Measurements from ENCODE around the gene SMG5. TPM values are rescaled to one million over a fixed set of nuclear protein-coding genes. Genes with fewer than 3 reads are reported as not detected.

The SMG5 gene
- total RNA-seq, 1 experiment from 2014 or later: 126 TPM

GRCh38 chr1:156233426-156234127, 49.0 kb downstream of the SMG5 start:
- Histone ChIP-seq H3K9me2 (replicated peaks; ENCODE audit: low read length) (no peaks in the 10 kb centered on the region), H3K4me1 (ENCODE audit: insufficient read depth, low read length) (0 out of 2 replicates have a peak, but pooled peaks cover 4% of the 10 kb centered on the region), H3K27me3 (ENCODE audit: low read length) (no peaks in the 10 kb centered on the region), H2AFZ (ENCODE audit: low read length) (no peak overlapping the region), H3K4me3 (ENCODE audit: low read length) (no peak overlapping the region), H3K9me3 (ENCODE audit: low read length) (no peaks in the 10 kb centered on the region), H4K20me1 (ENCODE audit: low read length) (no peaks in the 10 kb centered on the region), H3K79me2 (ENCODE audit: low read length) (no peaks in the 10 kb centered on the region), H3F3A (ENCODE audit: low read length, unreplicated experiment) (no peaks in the 10 kb centered on the region), H3K4me2 (ENCODE audit: low read length) (no peak overlapping the region), H3K9ac (ENCODE audit: low read length) (no peak overlapping the region), H3K36me3 (ENCODE audit: low read depth, low read length) (peaks cover 17% of the 10 kb centered on the region), H3K27ac (ENCODE audit: low read length) (no peak overlapping the region)
- BruUV-seq (replicated peaks): no TSS peak
- DNase-seq: peak; percentile 45
- TF ChIP-seq EZH2phosphoT487 (IDR thresholded peaks at IDR 0.05; ENCODE audit: borderline replicate concordance, low read length) (no peak), EZH2 (IDR thresholded peaks at IDR 0.05; ENCODE audit: low read length, unreplicated experiment) (no peak)
- TF ChIP-seq, protein P1, sequence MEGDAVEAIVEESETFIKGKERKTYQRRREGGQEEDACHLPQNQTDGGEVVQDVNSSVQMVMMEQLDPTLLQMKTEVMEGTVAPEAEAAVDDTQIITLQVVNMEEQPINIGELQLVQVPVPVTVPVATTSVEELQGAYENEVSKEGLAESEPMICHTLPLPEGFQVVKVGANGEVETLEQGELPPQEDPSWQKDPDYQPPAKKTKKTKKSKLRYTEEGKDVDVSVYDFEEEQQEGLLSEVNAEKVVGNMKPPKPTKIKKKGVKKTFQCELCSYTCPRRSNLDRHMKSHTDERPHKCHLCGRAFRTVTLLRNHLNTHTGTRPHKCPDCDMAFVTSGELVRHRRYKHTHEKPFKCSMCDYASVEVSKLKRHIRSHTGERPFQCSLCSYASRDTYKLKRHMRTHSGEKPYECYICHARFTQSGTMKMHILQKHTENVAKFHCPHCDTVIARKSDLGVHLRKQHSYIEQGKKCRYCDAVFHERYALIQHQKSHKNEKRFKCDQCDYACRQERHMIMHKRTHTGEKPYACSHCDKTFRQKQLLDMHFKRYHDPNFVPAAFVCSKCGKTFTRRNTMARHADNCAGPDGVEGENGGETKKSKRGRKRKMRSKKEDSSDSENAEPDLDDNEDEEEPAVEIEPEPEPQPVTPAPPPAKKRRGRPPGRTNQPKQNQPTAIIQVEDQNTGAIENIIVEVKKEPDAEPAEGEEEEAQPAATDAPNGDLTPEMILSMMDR (conservative IDR thresholded peaks at IDR 0.05; ENCODE audit: low read depth, low read length): no peak
- CTCF ChIA-PET: interaction anchor here (0.5 to 0.6 kb wide), 2 partner anchors 128 to 142 kb away, joined by 3 read pairs; no protein-coding TSS in a partner anchor
- no peak for ATAC-seq
- POLR2A ChIA-PET (ENCODE audit: unreplicated experiment): no interaction called here
- intact Hi-C loops (cut with micrococcal nuclease): no loop called here

DNA sequence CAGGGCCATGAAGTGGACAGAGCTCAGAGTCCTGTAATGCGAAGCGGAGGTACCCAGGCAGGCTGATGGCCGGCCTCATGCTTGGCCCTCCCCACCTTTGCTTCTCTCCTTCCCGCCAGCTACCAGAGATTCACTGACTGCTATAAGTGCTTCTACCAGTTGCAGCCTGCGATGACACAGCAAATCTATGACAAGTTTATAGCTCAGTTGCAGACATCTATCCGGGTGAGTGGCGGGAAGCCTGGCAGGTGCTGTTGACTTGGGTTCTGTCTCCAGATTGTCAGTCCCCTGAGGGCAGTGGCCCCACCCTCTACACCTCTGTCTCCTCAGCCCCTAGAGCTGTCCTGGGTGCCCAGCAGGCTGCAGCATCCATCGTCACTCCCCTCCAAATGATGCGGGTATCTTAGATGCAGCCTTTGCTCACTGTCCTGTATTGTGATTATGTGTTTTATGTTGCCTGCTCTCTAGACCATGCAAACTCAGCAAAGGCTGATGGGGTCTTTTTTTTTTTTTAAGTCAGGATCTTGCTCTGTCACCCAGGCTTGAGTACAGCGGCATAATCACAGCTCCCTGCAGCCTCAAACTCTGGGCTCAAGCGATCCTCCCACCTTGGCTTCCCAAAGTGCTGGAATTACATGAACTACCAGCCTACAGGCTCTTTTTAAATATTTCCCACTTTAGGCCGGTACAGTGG, 50.3 kb downstream of the SMG5 start:
- CTCF ChIA-PET: interaction anchor here (0.5 to 0.9 kb wide), 3 partner anchors 87 to 568 kb away, joined by 3 to 4 read pairs (median 3); no protein-coding TSS in a partner anchor
- H4K20me1 ChIP-seq (ENCODE audit: low read length): no peaks in the 10 kb centered on the region

More for the DNA sequence above, 50.3 kb downstream of the SMG5 start:
- intact Hi-C loops (cut with micrococcal nuclease): no loop called here
- BruUV-seq (replicated peaks): no TSS peak
- Histone ChIP-seq H3F3A (ENCODE audit: low read length, unreplicated experiment) (no peaks in the 10 kb centered on the region), H3K9me3 (ENCODE audit: low read length) (no peaks in the 10 kb centered on the region), H3K4me1 (ENCODE audit: insufficient read depth, low read length) (0 out of 2 replicates have a peak, but pooled peaks cover 4% of the 10 kb centered on the region), H3K79me2 (ENCODE audit: low read length) (no peaks in the 10 kb centered on the region), H2AFZ (ENCODE audit: low read length) (no peak overlapping the region), H3K27me3 (ENCODE audit: low read length) (no peaks in the 10 kb centered on the region), H3K36me3 (ENCODE audit: low read depth, low read length) (peaks cover 13% of the 10 kb centered on the region; the same call in 1 of the 2 replicates), H3K27ac (ENCODE audit: low read length) (no peak overlapping the region), H3K4me2 (ENCODE audit: low read length) (no peak overlapping the region), H3K4me3 (ENCODE audit: low read length) (no peak overlapping the region), H3K9ac (ENCODE audit: low read length) (no peak overlapping the region), H3K9me2 (replicated peaks; ENCODE audit: low read length) (no peaks in the 10 kb centered on the region)
- DNase-seq (no peak), ATAC-seq (no peak)
- no peak for TF ChIP-seq EZH2 (IDR thresholded peaks at IDR 0.05; ENCODE audit: low read length, unreplicated experiment)
- no peak for TF ChIP-seq EZH2phosphoT487 (IDR thresholded peaks at IDR 0.05; ENCODE audit: borderline replicate concordance, low read length)
- TF ChIP-seq, protein P1 (conservative IDR thresholded peaks at IDR 0.05; ENCODE audit: low read depth, low read length): no peak
- POLR2A ChIA-PET (ENCODE audit: unreplicated experiment): interaction anchor here (0.6 to 1.1 kb wide), 3 partner anchors 15 to 503 kb away, joined by 3 to 13 read pairs (median 6); partner anchors contain the start of gene PAQR6
